NCI-H2227 (cell line): ENCODE results near the gene RNF115.
"Not testable (repeated sequence)": the region's sequence is repeated elsewhere in the genome, so short reads cannot be mapped to it uniquely, and the experiment has no call there.

Source experiments
- DNase-seq: peaks from one replicate; lab custom pipeline; 2025; ENCODE audit not compliant: unreplicated experiment; lab: John Stamatoyannopoulos, UW

RNF115 gene

GRCh38 chr1:145823565-145824498 is at the start of gene RNF115, which contains the start of gene POLR3C:
Gene RNF115, minus strand, starts transcription at chr1:145824095. Its CDS starts 222 bp downstream, at chr1:145823873.
Gene POLR3C, plus strand, starts transcription at chr1:145824200. Its CDS starts 1,577 bp downstream, at chr1:145825777.
- peak; percentile 96 for DNase-seq

GRCh38 chr1:145871994-145872924 is 48.4 kb upstream of the RNF115 start:
- DNase-seq = no peak

GRCh38 chr1:145868232-145868631 is 44.3 kb upstream of the RNF115 start:
- DNase-seq = no peak

- DNase-seq = no peak
These were observed 39.6 kb upstream of the RNF115 start for GRCh38 chr1:145863282-145864018.

GRCh38 chr1:145859491-145860023 is 35.7 kb upstream of the RNF115 start:
- peak; percentile 93 for DNase-seq

GRCh38 chr1:145858901-145859490 is 35.1 kb upstream of the RNF115 start, which contains the start of gene PIAS3:
Gene PIAS3, minus strand, starts transcription at chr1:145859081. Its CDS starts 91 bp downstream, at chr1:145858990.
- DNase-seq = peak; percentile 97

- DNase-seq = peak; percentile 87
These were observed 34.5 kb upstream of the RNF115 start for GRCh38 chr1:145858238-145858900.

- DNase-seq = no peak
These were observed 33.3 kb upstream of the RNF115 start for GRCh38 chr1:145857170-145857569.

- DNase-seq = no peak
These were observed 31.6 kb upstream of the RNF115 start for GRCh38 chr1:145855426-145855948.

- DNase-seq = no peak
These were observed 25.7 kb upstream of the RNF115 start for GRCh38 chr1:145849356-145850160.

GRCh38 chr1:145847827-145848226 is 23.9 kb upstream of the RNF115 start:
- no peak for DNase-seq

- DNase-seq = peak; percentile 64
These were observed 22.3 kb upstream of the RNF115 start for GRCh38 chr1:145846201-145846612.

GRCh38 chr1:145845514-145846161 is 21.7 kb upstream of the RNF115 start, which contains the start of gene NUDT17:
Gene NUDT17, plus strand, starts transcription at chr1:145845630. Its CDS starts 11 bp downstream, at chr1:145845641.
- peak; percentile 88 for DNase-seq

GRCh38 chr1:145845144-145845513 is 21.2 kb upstream of the RNF115 start:
- no peak for DNase-seq

- no peak for DNase-seq
These were observed 19.1 kb upstream of the RNF115 start for GRCh38 chr1:145843031-145843430.

- DNase-seq = no peak
These were observed 13.8 kb upstream of the RNF115 start for GRCh38 chr1:145837656-145838055.

- DNase-seq = not testable (repeated sequence)
These were observed 6.9 kb upstream of the RNF115 start for GRCh38 chr1:145830810-145831209.
